D721Med (cell line): Measurements from ENCODE around the gene MARCHF11.

Experiments
- DNase-seq: peaks from one replicate; pipeline ENCODE4 v3.0.0; 2011; ENCODE audit warnings: low spot score; ENCODE audit not compliant: insufficient read length
- FAIRE-seq: peaks from 2 replicates; lab custom pipeline; 2011; peaks lifted over from hg19 to GRCh38; lab: Jason Lieb, UNC
- CTCF ChIP-seq: IDR thresholded peaks from 2 replicates; pipeline ENCODE4 v1.5.1; 2012; ENCODE audit warnings: mild to moderate bottlenecking, control low read depth; ENCODE audit not compliant: insufficient read depth; ENCODE audit errors: missing control alignments

MARCHF11 gene

GRCh38 chr5:16025681-16026080 is 153.9 kb downstream of the MARCHF11 start:
- TF ChIP-seq CTCF = no peak
- DNase-seq = no peak
- no peak for FAIRE-seq

DNA sequence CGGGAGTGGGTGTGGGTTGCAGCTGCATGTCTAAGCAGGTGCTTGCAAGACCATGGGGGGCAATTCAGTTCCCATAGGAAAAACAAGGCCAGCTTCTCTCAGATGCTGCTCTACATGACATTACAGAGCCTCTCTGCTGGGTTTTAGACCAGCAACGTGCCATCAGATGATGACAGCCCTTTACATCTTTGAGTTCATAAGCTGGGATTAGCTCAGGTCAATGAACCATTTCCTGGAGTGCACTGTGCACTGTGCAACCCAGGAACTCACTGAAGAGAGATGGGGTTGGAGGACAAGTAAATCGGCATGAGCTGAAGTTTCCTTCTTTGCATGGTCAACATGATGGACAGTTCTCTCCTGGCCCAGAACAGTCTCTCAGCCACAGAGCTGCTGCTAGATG is 160.6 kb downstream of the MARCHF11 start:
- DNase-seq (no peak), FAIRE-seq (no peak)
- TF ChIP-seq CTCF = no peak

DNA sequence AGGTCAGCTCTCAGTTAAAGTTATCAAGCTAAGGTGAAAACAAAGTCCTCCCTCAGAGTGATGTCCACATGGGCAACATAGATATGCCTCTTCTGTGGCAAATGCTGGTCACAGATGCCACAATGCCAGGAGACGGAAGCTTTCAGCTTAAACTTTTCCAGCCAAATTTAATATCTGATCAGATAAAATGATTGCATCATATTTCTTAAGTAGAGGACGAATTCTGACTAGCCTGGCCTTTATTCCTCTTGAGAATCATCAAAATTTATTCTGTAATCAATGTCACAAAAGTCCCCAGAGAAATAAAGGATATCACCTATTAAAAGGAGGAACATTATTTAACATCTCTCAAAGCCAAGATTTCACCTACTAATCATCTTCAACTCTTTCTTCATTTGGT is 161.9 kb downstream of the MARCHF11 start:
- no peak for DNase-seq
- FAIRE-seq = no peak
- no peak for TF ChIP-seq CTCF
